Choroid plexus epithelial cell (primary cell): ENCODE measurements around the gene FREM1.

Experiments used
- DNase-seq: peaks from one replicate; pipeline ENCODE4 v3.0.0-alpha.2; 2010; ENCODE audit warnings: low read depth
- H3K4me3 ChIP-seq: 2 replicates; pipeline ENCODE4 v1.5.1; 2011; ENCODE audit warnings: low read depth, mild to moderate bottlenecking, control low read depth, low read length, moderate library complexity
- CTCF ChIP-seq: conservative IDR thresholded peaks from 2 replicates; pipeline ENCODE4 v1.5.1; 2011; ENCODE audit warnings: low read depth, mild to moderate bottlenecking, control low read depth, inconsistent platforms, low read length, moderate library complexity

FREM1 gene

GRCh38 chr9:14741369-14741768 lies 168.9 kb downstream of the FREM1 start:
- no peak for TF ChIP-seq CTCF
- no peak overlapping the region for H3K4me3 ChIP-seq
- no peak for DNase-seq

- DNase-seq = no peak
- TF ChIP-seq CTCF = no peak
- no peak overlapping the region for H3K4me3 ChIP-seq
Measured at GRCh38 chr9:14733133-14733532, 177.1 kb downstream of the FREM1 start.

- H3K4me3 ChIP-seq = no peak overlapping the region
- no peak for TF ChIP-seq CTCF
- no peak for DNase-seq
Measured at GRCh38 chr9:14731294-14731981, 178.8 kb downstream of the FREM1 start.

- no peak for DNase-seq
- no peak for TF ChIP-seq CTCF
- H3K4me3 ChIP-seq = no peak overlapping the region
Measured at GRCh38 chr9:14730461-14730898, 179.7 kb downstream of the FREM1 start.

- no peak for DNase-seq
- no peak for TF ChIP-seq CTCF
- H3K4me3 ChIP-seq = no peak overlapping the region
Measured at GRCh38 chr9:14723301-14723700, 186.9 kb downstream of the FREM1 start.

- no peak for DNase-seq
- H3K4me3 ChIP-seq = no peak within 1 kb of the TSS
- no peak for TF ChIP-seq CTCF
Measured at GRCh38 chr9:14722391-14723035, 187.7 kb downstream of the FREM1 start, which contains the start of gene CER1. Gene CER1 (minus strand): TSS chr9:14722733. CDS start chr9:14722672, 61 bp downstream.
